ENCODE measurements around the gene SNAPC3. TPM values are rescaled to one million over a fixed set of nuclear protein-coding genes. Genes with fewer than 3 reads are reported as not detected.

SNAPC3 gene
- polyA plus RNA-seq, 2 of the 4 experiments (the other 2 are of a cell fraction) = 28.9 to 35.1 TPM

DNA sequence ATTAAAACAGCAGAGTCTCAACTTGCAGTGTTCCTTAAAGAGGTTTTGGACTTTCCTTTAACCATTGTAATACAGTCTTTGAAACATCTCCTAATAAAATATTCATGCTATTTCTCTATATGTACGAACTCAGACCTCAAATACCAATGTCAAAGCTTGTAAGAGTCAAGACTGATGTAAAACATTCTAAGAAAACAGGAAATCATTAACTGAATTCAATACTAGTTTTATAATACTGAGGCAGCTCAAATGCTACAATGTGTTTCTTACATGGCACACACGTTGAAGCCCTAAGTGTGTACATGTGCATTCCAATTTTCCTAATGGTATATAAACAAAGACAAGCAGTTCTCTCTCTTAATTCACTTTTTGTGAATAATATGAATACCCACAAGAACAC lies 76.5 kb downstream of the SNAPC3 start:
- ATAC-seq (no peak), DNase-seq (ENCODE audit: low read depth in 1 of 2, low spot score in 1 of 2) (no peak), FAIRE-seq (no peak)
- POLR2A ChIA-PET = no interaction called here
- CTCF ChIA-PET = interaction anchor here (2.6 kb wide), 1 partner anchor 11 kb away, joined by 9 read pairs; the partner anchor contains the start of gene PSIP1
- Histone ChIP-seq H3K4me2 (no peak overlapping the region), H3K27ac (no peak overlapping the region), H3K9me3 (no peaks in the 10 kb centered on the region), H3K4me3 (no peak overlapping the region), H3K4me1 (no peaks in the 10 kb centered on the region)
- TF ChIP-seq JUNB (IDR thresholded peaks at IDR 0.05) (no peak), RNF2 (IDR thresholded peaks at IDR 0.05; ENCODE audit: borderline replicate concordance, low read depth) (no peak), HDAC2 (IDR thresholded peaks at IDR 0.05) (no peak), SREBF2 (IDR thresholded peaks at IDR 0.05) (no peak), NFE2L2 (conservative IDR thresholded peaks at IDR 0.05; ENCODE audit: low read length) (no peak), KDM1A (IDR thresholded peaks at IDR 0.05; ENCODE audit: low read depth) (no peak), EP300 (IDR thresholded peaks at IDR 0.05) (no peak), CBX8 (IDR thresholded peaks at IDR 0.05) (no peak), RCOR1 (IDR thresholded peaks at IDR 0.05; ENCODE audit: low read depth, low read length) (no peak), CHD4 (IDR thresholded peaks at IDR 0.05; ENCODE audit: borderline replicate concordance) (no peak), EHMT2 (IDR thresholded peaks at IDR 0.05; ENCODE audit: low read depth) (no peak), ESRRA (IDR thresholded peaks at IDR 0.05; ENCODE audit: borderline replicate concordance, low read length) (no peak), GATA3 (IDR thresholded peaks at IDR 0.05; ENCODE audit: borderline replicate concordance) (no peak), CEBPB (IDR thresholded peaks at IDR 0.05) (no peak), HOXB5 (CRISPR knock-in tag; IDR thresholded peaks at IDR 0.05) (no peak)
- TF ChIP-seq, protein P1, sequence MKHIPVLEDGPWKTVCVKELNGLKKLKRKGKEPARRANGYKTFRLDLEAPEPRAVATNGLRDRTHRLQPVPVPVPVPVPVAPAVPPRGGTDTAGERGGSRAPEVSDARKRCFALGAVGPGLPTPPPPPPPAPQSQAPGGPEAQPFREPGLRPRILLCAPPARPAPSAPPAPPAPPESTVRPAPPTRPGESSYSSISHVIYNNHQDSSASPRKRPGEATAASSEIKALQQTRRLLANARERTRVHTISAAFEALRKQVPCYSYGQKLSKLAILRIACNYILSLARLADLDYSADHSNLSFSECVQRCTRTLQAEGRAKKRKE (CRISPR knock-in tag; IDR thresholded peaks at IDR 0.05; ENCODE audit: low read depth) = no peak
- TF ChIP-seq, protein P2, sequence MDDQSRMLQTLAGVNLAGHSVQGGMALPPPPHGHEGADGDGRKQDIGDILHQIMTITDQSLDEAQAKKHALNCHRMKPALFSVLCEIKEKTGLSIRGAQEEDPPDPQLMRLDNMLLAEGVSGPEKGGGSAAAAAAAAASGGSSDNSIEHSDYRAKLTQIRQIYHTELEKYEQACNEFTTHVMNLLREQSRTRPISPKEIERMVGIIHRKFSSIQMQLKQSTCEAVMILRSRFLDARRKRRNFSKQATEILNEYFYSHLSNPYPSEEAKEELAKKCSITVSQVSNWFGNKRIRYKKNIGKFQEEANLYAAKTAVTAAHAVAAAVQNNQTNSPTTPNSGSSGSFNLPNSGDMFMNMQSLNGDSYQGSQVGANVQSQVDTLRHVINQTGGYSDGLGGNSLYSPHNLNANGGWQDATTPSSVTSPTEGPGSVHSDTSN (IDR thresholded peaks at IDR 0.05) = no peak
- TF ChIP-seq, protein P3, sequence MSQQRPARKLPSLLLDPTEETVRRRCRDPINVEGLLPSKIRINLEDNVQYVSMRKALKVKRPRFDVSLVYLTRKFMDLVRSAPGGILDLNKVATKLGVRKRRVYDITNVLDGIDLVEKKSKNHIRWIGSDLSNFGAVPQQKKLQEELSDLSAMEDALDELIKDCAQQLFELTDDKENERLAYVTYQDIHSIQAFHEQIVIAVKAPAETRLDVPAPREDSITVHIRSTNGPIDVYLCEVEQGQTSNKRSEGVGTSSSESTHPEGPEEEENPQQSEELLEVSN (IDR thresholded peaks at IDR 0.05; ENCODE audit: borderline replicate concordance, low read depth) = no peak
- WGBS (ENCODE audit: missing lambda C conversion rate) = 85% methylated on average over 2 of the region's 2 CpGs

DNA sequence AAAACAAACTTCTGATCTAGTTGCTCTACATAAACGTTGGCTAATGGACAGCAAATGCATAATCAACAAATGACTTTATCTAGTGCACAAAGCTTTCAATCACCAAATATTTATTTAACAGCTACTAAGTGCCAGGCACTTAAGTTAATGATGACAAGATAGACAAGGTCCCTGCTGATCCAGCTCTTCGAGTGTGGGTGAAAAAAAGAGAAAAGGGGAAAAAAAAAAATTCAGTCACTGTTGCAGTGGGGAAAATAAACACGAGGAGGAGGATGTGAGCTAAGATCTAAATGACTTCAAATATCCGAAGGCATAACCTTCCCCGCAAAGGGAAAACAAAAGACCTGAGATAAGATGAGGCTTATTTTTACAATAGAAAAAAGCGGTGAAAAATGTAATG lies 78.5 kb downstream of the SNAPC3 start:
- FAIRE-seq (no peak), DNase-seq (ENCODE audit: low read depth in 1 of 2, low spot score in 1 of 2) (no peak), ATAC-seq (no peak)
- TF ChIP-seq RNF2 (IDR thresholded peaks at IDR 0.05; ENCODE audit: borderline replicate concordance, low read depth) (no peak), HOXB13 (CRISPR knock-in tag; IDR thresholded peaks at IDR 0.05; ENCODE audit: low read depth) (no peak), NR3C1 (IDR thresholded peaks at IDR 0.05) (no peak), FOXS1 (CRISPR knock-in tag; IDR thresholded peaks at IDR 0.05) (no peak)
- TF ChIP-seq, protein P4, sequence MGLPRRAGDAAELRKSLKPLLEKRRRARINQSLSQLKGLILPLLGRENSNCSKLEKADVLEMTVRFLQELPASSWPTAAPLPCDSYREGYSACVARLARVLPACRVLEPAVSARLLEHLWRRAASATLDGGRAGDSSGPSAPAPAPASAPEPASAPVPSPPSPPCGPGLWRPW (IDR thresholded peaks at IDR 0.05) = no peak
- no peaks in the 10 kb centered on the region for H3K9me3 ChIP-seq
- ChIA-PET POLR2A (interaction anchor here (1.0 kb wide), 1 partner anchor 10 kb away, joined by 3 read pairs; the partner anchor contains the start of gene PSIP1), CTCF (interaction anchor here (0.6 to 0.9 kb wide), 2 partner anchors 105 to 253 kb away, joined by 3 read pairs; no protein-coding TSS in a partner anchor)
- H3K4me2 ChIP-seq = no peak overlapping the region
- H3K4me1 ChIP-seq = no peaks in the 10 kb centered on the region
- H3K27ac ChIP-seq = no peak overlapping the region
- no peak overlapping the region for H3K4me3 ChIP-seq
- WGBS (ENCODE audit: missing lambda C conversion rate) = 68% methylated on average over 6 of the region's 6 CpGs

DNA sequence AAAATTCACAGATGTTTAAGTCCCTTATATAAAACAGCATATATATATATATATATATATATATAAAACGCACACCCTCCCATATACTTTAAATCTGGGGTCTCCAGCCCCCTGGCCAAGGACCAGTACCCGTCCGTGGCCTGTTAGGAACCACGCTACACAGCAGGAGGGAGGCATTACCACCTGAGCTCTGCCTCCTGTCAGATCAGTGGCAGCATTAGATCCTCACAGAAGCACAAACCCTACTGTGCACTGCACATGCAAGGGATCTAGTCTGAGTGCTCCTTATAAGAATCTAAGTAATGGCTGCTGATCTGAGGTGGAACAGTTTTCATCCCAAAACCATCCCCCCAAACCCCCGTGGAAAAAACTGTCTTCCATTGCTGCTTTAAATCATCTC lies 79.1 kb downstream of the SNAPC3 start:
- ChIA-PET POLR2A (no interaction called here), CTCF (interaction anchor here (0.6 kb wide), 1 partner anchor 254 kb away, joined by 3 read pairs; no protein-coding TSS in a partner anchor)
- WGBS (ENCODE audit: missing lambda C conversion rate) = 90% methylated on average over 5 of the region's 5 CpGs
- no peak for ATAC-seq
- Histone ChIP-seq H3K4me1 (no peaks in the 10 kb centered on the region), H3K4me2 (no peak overlapping the region), H3K27ac (no peak overlapping the region), H3K4me3 (no peak overlapping the region), H3K9me3 (no peaks in the 10 kb centered on the region)
- no peak for FAIRE-seq
- no peak for DNase-seq (ENCODE audit: low read depth in 1 of 2, low spot score in 1 of 2)
- TF ChIP-seq, protein P5, sequence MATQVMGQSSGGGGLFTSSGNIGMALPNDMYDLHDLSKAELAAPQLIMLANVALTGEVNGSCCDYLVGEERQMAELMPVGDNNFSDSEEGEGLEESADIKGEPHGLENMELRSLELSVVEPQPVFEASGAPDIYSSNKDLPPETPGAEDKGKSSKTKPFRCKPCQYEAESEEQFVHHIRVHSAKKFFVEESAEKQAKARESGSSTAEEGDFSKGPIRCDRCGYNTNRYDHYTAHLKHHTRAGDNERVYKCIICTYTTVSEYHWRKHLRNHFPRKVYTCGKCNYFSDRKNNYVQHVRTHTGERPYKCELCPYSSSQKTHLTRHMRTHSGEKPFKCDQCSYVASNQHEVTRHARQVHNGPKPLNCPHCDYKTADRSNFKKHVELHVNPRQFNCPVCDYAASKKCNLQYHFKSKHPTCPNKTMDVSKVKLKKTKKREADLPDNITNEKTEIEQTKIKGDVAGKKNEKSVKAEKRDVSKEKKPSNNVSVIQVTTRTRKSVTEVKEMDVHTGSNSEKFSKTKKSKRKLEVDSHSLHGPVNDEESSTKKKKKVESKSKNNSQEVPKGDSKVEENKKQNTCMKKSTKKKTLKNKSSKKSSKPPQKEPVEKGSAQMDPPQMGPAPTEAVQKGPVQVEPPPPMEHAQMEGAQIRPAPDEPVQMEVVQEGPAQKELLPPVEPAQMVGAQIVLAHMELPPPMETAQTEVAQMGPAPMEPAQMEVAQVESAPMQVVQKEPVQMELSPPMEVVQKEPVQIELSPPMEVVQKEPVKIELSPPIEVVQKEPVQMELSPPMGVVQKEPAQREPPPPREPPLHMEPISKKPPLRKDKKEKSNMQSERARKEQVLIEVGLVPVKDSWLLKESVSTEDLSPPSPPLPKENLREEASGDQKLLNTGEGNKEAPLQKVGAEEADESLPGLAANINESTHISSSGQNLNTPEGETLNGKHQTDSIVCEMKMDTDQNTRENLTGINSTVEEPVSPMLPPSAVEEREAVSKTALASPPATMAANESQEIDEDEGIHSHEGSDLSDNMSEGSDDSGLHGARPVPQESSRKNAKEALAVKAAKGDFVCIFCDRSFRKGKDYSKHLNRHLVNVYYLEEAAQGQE (IDR thresholded peaks at IDR 0.05) = no peak
- TF ChIP-seq EHMT2 (IDR thresholded peaks at IDR 0.05; ENCODE audit: low read depth) (no peak), MYC (IDR thresholded peaks at IDR 0.05; ENCODE audit: borderline replicate concordance, low read length) (no peak), KDM1A (IDR thresholded peaks at IDR 0.05; ENCODE audit: low read depth) (no peak), SREBF2 (IDR thresholded peaks at IDR 0.05) (no peak), TFCP2L1 (CRISPR knock-in tag; IDR thresholded peaks at IDR 0.05) (no peak), RAD21 (conservative IDR thresholded peaks at IDR 0.05 in 1 of 2, IDR thresholded peaks at IDR 0.05 in 1 of 2) (no peak), ZC3H11A (IDR thresholded peaks at IDR 0.05) (no peak), POLR2AphosphoS2 (conservative IDR thresholded peaks at IDR 0.05; ENCODE audit: low read length) (no peak)
